K562 (cell line): Measurements from ENCODE around the gene CFAP97D2. TPM values are rescaled to one million over a fixed set of nuclear protein-coding genes. Genes with fewer than 3 reads are reported as not detected.

ENCODE experiments used
- ARID3A ChIP-seq: IDR thresholded peaks from 2 replicates; pipeline ENCODE4 v1.6.1; 2012; ENCODE audit warnings: low read depth, low read length, improper control_type of control experiment, borderline replicate concordance
- CBX8 ChIP-seq: fragments of 200-600 bp; sonication (generic); IDR thresholded peaks from 2 replicates; pipeline ENCODE4 v1.6.1; 2012; ENCODE audit warnings: borderline replicate concordance, mixed run types, low read depth, mild to moderate bottlenecking, moderate library complexity, mixed read lengths, low read length, control low read depth, inconsistent platforms; ENCODE audit not compliant: poor library complexity, severe bottlenecking; ENCODE audit errors: extremely low read depth
- ESRRB ChIP-seq: fragments of 250-450 bp; sonication (Bioruptor Pico); IDR thresholded peaks from 2 replicates; pipeline ENCODE4 v1.5.0; 2020; ENCODE audit warnings: mild to moderate bottlenecking, moderate library complexity, borderline replicate concordance
- KDM1A ChIP-seq, 2 experiments: fragments of 450-650 bp; IDR thresholded peaks; 2 replicates each; pipeline ENCODE4 v1.6.1; 2016; ENCODE audit warnings: mild to moderate bottlenecking in 2 of 2
- MCM3 ChIP-seq: fragments of 450-650 bp; IDR thresholded peaks from 2 replicates; pipeline ENCODE4 v1.6.1; 2016
- NEUROD1 ChIP-seq: fragments of 150-350 bp; IDR thresholded peaks from 2 replicates; pipeline ENCODE4 v1.6.1; 2014; ENCODE audit warnings: borderline replicate concordance, low read length, low read depth; ENCODE audit not compliant: partially characterized antibody
- NFYB ChIP-seq: IDR thresholded peaks from 2 replicates; pipeline ENCODE4 v1.6.1; 2011; ENCODE audit warnings: mild to moderate bottlenecking, moderate library complexity; ENCODE audit not compliant: insufficient read length; ENCODE audit errors: extremely low read depth
- PCBP1 ChIP-seq: fragments of 200-400 bp; formaldehyde crosslinking; IDR thresholded peaks from 2 replicates; pipeline ENCODE4 v1.6.1; 2018; ENCODE audit warnings: mild to moderate bottlenecking, low read depth, low read length; ENCODE audit not compliant: poor library complexity, severe bottlenecking
- PML ChIP-seq: IDR thresholded peaks from 2 replicates; pipeline ENCODE4 v1.6.1; 2012; ENCODE audit warnings: low read length, inconsistent platforms
- SMAD3 ChIP-seq: fragments of 450-650 bp; formaldehyde crosslinking; conservative IDR thresholded peaks from 2 replicates; pipeline ENCODE4 v1.4.0; 2020; ENCODE audit warnings: mild to moderate bottlenecking
- SMARCE1 ChIP-seq: fragments of 450-650 bp; IDR thresholded peaks from 2 replicates; pipeline ENCODE4 v1.7.1; 2016; ENCODE audit warnings: mild to moderate bottlenecking
- TBL1XR1 ChIP-seq, 2 experiments: IDR thresholded peaks; 2 replicates each; pipeline ENCODE4 v1.6.1; 2012; ENCODE audit warnings: improper control_type of control experiment in 2 of 2, low read length in 2 of 2, mild to moderate bottlenecking in 1 of 2
- ZBTB49 ChIP-seq: sonication (generic); formaldehyde crosslinking; IDR thresholded peaks from 2 replicates; pipeline ENCODE4 v1.8.0; 2022; ENCODE audit warnings: missing genetic modification reagents, mild to moderate bottlenecking, borderline replicate concordance
- ZFP91 ChIP-seq: sonication (generic); formaldehyde crosslinking; IDR thresholded peaks from 2 replicates; pipeline ENCODE4 v1.8.0; 2022; ENCODE audit warnings: mild to moderate bottlenecking, missing genetic modification reagents
- ZNF280B ChIP-seq: fragments of 250-450 bp; sonication (Bioruptor Pico); IDR thresholded peaks from 2 replicates; pipeline ENCODE4 v1.5.1; 2021; ENCODE audit warnings: mild to moderate bottlenecking
- polyA plus RNA-seq, 8 experiments: library from polyadenylated mRNA; depleted of rRNA in 4 of 8; stranded (reverse) in 5 of 8; unstranded in 3 of 8; fragments of >200 nt; fragmentation: Nextera tagmentation in 2 of 8; fragmentation: Illumina TruSeq in 1 of 8; extraction: Ambion mirVana in 2 of 8; extraction: Trizol in 1 of 8; gene quantifications; 2 replicates each; pipeline versions ENCODE4 v1.2.1 to v1.2.3, GENCODE V29; 2011 to 2014; ENCODE audit warnings: inconsistent platforms in 1 of 8, missing spikeins in 1 of 8
- total RNA-seq, 7 experiments: library from RNA; depleted of rRNA in 6 of 7; stranded (reverse); fragments of >200 nt in 6 of 7; fragmentation: Illumina TruSeq in 2 of 7; extraction: Trizol in 2 of 7; gene quantifications; 2 replicates each; pipeline versions ENCODE4 v1.2.1 to v1.2.3, GENCODE V29; 2011 to 2021; ENCODE audit warnings: low replicate concordance in 1 of 7
- TF ChIP-seq, protein P1 (sequence below), 2 experiments: fragments of 200-800 bp in 1 of 2; sonication (Bioruptor generic) in 1 of 2; sonication (generic) in 1 of 2; formaldehyde crosslinking in 1 of 2; IDR thresholded peaks in 1 of 2; conservative IDR thresholded peaks in 1 of 2; 2 replicates each; pipeline versions ENCODE4 v1.5.0 to v1.6.1; 2016 to 2020; ENCODE audit warnings: missing compliant biosample characterization in 1 of 2, missing genetic modification characterization in 1 of 2, missing genetic modification reagents in 1 of 2

The CFAP97D2 gene
- total and polyA plus RNA-seq, 9 of the 15 experiments (the other 6 are each of a cell fraction or from before 2014, with no cell fraction given) = not detected

- TF ChIP-seq SMARCE1 = peak; percentile 27; the same call in 1 of the 2 replicates
- no peak for TF ChIP-seq MCM3
- TF ChIP-seq TBL1XR1 (IDR thresholded peaks at IDR 0.05; ENCODE audit: low read length in 2 of 2) = no peak
- no peak for TF ChIP-seq ARID3A
- no peak for TF ChIP-seq ZBTB49 (CRISPR knock-in tag)
- no peak for TF ChIP-seq CBX8
- no peak for TF ChIP-seq SMAD3
- no peak; a peak in 1 of 4 replicates for TF ChIP-seq KDM1A (IDR thresholded peaks at IDR 0.05)
- no peak for TF ChIP-seq NEUROD1
- no peak for TF ChIP-seq ZFP91 (CRISPR knock-in tag)
- TF ChIP-seq NFYB = no peak
- TF ChIP-seq, protein P1, sequence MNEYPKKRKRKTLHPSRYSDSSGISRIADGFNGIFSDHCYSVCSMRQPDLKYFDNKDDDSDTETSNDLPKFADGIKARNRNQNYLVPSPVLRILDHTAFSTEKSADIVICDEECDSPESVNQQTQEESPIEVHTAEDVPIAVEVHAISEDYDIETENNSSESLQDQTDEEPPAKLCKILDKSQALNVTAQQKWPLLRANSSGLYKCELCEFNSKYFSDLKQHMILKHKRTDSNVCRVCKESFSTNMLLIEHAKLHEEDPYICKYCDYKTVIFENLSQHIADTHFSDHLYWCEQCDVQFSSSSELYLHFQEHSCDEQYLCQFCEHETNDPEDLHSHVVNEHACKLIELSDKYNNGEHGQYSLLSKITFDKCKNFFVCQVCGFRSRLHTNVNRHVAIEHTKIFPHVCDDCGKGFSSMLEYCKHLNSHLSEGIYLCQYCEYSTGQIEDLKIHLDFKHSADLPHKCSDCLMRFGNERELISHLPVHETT (CRISPR knock-in tag; conservative IDR thresholded peaks at IDR 0.05 in 1 of 2, IDR thresholded peaks at IDR 0.05 in 1 of 2) = no peak
- TF ChIP-seq ZNF280B = no peak
- TF ChIP-seq PCBP1 = peak; percentile 29
- TF ChIP-seq ESRRB (CRISPR knock-in tag) = no peak
- TF ChIP-seq PML = no peak
These were observed 47.3 kb upstream of the CFAP97D2 start (continued) for GRCh38 chr13:114131583-114132418.
